GM12874 (cell line): ENCODE measurements around the gene EFCAB7.

Experiments used
- CTCF ChIP-seq: IDR thresholded peaks from 2 replicates; pipeline ENCODE4 v1.5.1; 2011; ENCODE audit warnings: low read depth, mild to moderate bottlenecking, control low read depth, low read length, moderate library complexity; ENCODE audit not compliant: insufficient read depth

The EFCAB7 gene

GRCh38 chr1:63533931-63534330 lies 10.6 kb downstream of the EFCAB7 start:
- TF ChIP-seq CTCF = no peak

GRCh38 chr1:63534406-63534805 lies 11.1 kb downstream of the EFCAB7 start:
- no peak for TF ChIP-seq CTCF

- TF ChIP-seq CTCF = no peak
These were observed 13.7 kb downstream of the EFCAB7 start for GRCh38 chr1:63537006-63537405.

- no peak for TF ChIP-seq CTCF
These were observed 14.6 kb downstream of the EFCAB7 start for GRCh38 chr1:63537940-63538339.

- no peak for TF ChIP-seq CTCF
These were observed 22.5 kb downstream of the EFCAB7 start for GRCh38 chr1:63545780-63546179.

- no peak for TF ChIP-seq CTCF
These were observed 24.4 kb downstream of the EFCAB7 start for GRCh38 chr1:63547621-63548294.

- no peak for TF ChIP-seq CTCF
These were observed 25.0 kb downstream of the EFCAB7 start for GRCh38 chr1:63548303-63548702.
